ENCODE measurements around the gene TRPM3.

TRPM3 gene

GRCh38 chr9:70581214-70581954 lies 540.0 kb downstream of the TRPM3 start:
- no peak for TF ChIP-seq CTCF (conservative IDR thresholded peaks at IDR 0.05; ENCODE audit: low read depth, low read length)
- DNase-seq (ENCODE audit: low read depth), result no peak
- H3K4me3 ChIP-seq (ENCODE audit: low read depth, low read length), result no peak overlapping the region

- no peak for DNase-seq (ENCODE audit: low read depth)
- TF ChIP-seq CTCF (conservative IDR thresholded peaks at IDR 0.05; ENCODE audit: low read depth, low read length), result no peak
Observed at GRCh38 chr9:70580606-70581195, 540.7 kb downstream of the TRPM3 start.

DNA sequence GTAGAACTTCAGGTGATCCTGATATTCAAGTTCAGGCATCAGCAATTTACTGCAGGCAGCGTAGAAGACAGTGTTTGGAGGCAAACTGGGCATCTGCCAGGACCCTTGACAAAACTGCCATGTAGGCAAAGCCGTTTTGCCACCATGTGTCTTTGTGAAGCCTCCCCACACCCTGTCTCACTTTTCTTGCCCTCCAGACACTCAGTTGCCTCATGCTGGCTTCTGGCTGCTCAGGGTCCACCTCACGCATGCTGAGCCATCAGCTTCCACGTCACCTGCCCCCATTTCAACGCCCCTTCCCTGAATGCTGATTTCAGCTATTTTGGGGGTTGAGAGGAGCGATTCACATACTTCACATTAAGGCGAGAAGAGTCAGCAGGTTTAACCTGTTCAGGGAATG lies 541.7 kb downstream of the TRPM3 start:
- no peak overlapping the region for H3K4me3 ChIP-seq (ENCODE audit: low read depth, low read length)
- TF ChIP-seq CTCF (conservative IDR thresholded peaks at IDR 0.05; ENCODE audit: low read depth, low read length), result no peak
- no peak for DNase-seq (ENCODE audit: low read depth)

More at GRCh38 chr9:70580606-70581195, 540.7 kb downstream of the TRPM3 start:
- no peak overlapping the region for H3K4me3 ChIP-seq (ENCODE audit: low read depth, low read length)

- TF ChIP-seq CTCF (conservative IDR thresholded peaks at IDR 0.05; ENCODE audit: low read depth, low read length), result peak; percentile 19
- no peak for DNase-seq (ENCODE audit: low read depth)
- H3K4me3 ChIP-seq (ENCODE audit: low read depth, low read length), result no peak overlapping the region
Observed at GRCh38 chr9:70578720-70579119, 542.7 kb downstream of the TRPM3 start.

DNA sequence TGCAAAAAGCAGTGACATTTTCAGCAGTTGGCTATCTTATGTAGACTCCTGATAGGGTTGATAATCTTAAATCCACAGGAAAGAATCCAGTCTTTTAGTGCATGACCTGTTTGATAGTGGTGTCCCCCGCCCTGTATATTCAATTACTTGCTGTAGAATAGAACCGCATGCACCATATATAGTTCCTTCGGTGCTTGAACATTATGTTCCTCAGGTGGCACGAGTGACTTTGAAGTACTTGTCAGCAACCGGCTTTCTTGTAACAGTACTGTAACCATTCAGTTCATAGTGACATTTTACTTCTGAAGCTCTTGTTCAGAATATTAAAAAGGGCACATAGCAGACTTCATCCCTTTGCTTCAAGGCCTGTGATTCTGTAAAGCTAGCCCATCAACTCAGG lies 543.8 kb downstream of the TRPM3 start:
- no peak overlapping the region for H3K4me3 ChIP-seq (ENCODE audit: low read depth, low read length)
- no peak for DNase-seq (ENCODE audit: low read depth)
- no peak for TF ChIP-seq CTCF (conservative IDR thresholded peaks at IDR 0.05; ENCODE audit: low read depth, low read length)

- TF ChIP-seq CTCF (conservative IDR thresholded peaks at IDR 0.05; ENCODE audit: low read depth, low read length), result no peak
- no peak overlapping the region for H3K4me3 ChIP-seq (ENCODE audit: low read depth, low read length)
- DNase-seq (ENCODE audit: low read depth), result no peak
Observed at GRCh38 chr9:70576116-70576515, 545.3 kb downstream of the TRPM3 start.
